HUDEP-2 (cell line): Measurements from ENCODE around the gene CFAP54.
"Not testable (repeated sequence)": the region's sequence is repeated elsewhere in the genome, so short reads cannot be mapped to it uniquely, and the experiment has no call there.

Experiments used
- DNase-seq, 76 experiments: peaks; one replicate each; lab custom pipeline; 2025; ENCODE audit not compliant: unreplicated experiment in 76 of 76; lab: John Stamatoyannopoulos, UW

CFAP54 gene

GRCh38 chr12:96606134-96606533 lies 116.8 kb downstream of the CFAP54 start:
- no peak for DNase-seq

GRCh38 chr12:96606644-96607043 lies 117.3 kb downstream of the CFAP54 start:
- no peak for DNase-seq

GRCh38 chr12:96617178-96617577 lies 127.8 kb downstream of the CFAP54 start:
- peak in 12 of 76 experiments; percentile 1 to 25 (median 6) for DNase-seq

- DNase-seq: no peak
Measured at GRCh38 chr12:96623155-96623554, 133.8 kb downstream of the CFAP54 start.

- peak in 2 of 76 experiments; percentile 2 to 7 for DNase-seq
Measured at GRCh38 chr12:96623656-96624217, 134.4 kb downstream of the CFAP54 start.

GRCh38 chr12:96635844-96636243 lies 146.5 kb downstream of the CFAP54 start:
- no peak for DNase-seq

GRCh38 chr12:96636895-96637294 lies 147.5 kb downstream of the CFAP54 start:
- no peak for DNase-seq

GRCh38 chr12:96648923-96649322 lies 159.5 kb downstream of the CFAP54 start:
- DNase-seq: no peak

GRCh38 chr12:96652870-96653269 lies 163.5 kb downstream of the CFAP54 start:
- no peak for DNase-seq

GRCh38 chr12:96658075-96658474 lies 168.7 kb downstream of the CFAP54 start:
- no peak for DNase-seq

- DNase-seq: no peak
Measured at GRCh38 chr12:96669786-96670185, 180.4 kb downstream of the CFAP54 start.

- DNase-seq: no peak
Measured at GRCh38 chr12:96670334-96670899, 181.0 kb downstream of the CFAP54 start.

GRCh38 chr12:96675519-96675918 lies 186.1 kb downstream of the CFAP54 start:
- not testable (repeated sequence) for DNase-seq

GRCh38 chr12:96677363-96677762 lies 188.0 kb downstream of the CFAP54 start:
- DNase-seq: no peak

- no peak for DNase-seq
Measured at GRCh38 chr12:96687719-96688118, 198.3 kb downstream of the CFAP54 start.

GRCh38 chr12:96698521-96698920 lies 209.1 kb downstream of the CFAP54 start:
- no peak for DNase-seq

GRCh38 chr12:96698965-96699364 lies 209.6 kb downstream of the CFAP54 start:
- DNase-seq: no peak

- DNase-seq: peak in 69 of 76 experiments; percentile 8 to 88 (median 59)
Measured at GRCh38 chr12:96701856-96702255, 212.5 kb downstream of the CFAP54 start.

GRCh38 chr12:96710127-96710745 lies 220.9 kb downstream of the CFAP54 start:
- no peak for DNase-seq

GRCh38 chr12:96711364-96711763 lies 222.0 kb downstream of the CFAP54 start:
- DNase-seq: no peak

GRCh38 chr12:96714199-96714598 lies 224.8 kb downstream of the CFAP54 start:
- no peak for DNase-seq

- no peak for DNase-seq
Measured at GRCh38 chr12:96719660-96720362, 230.4 kb downstream of the CFAP54 start.
